Cardiac muscle cell (in vitro differentiated cells and primary cell): ENCODE measurements around the gene ZNF654. TPM values are rescaled to one million over a fixed set of nuclear protein-coding genes. Genes with fewer than 3 reads are reported as not detected.

Experiments
- DNase-seq, 2 donors: peaks; one replicate each; pipeline versions ENCODE4 v3.0.0 to v3.0.0-alpha.2; 2010 to 2017; ENCODE audit warnings: low read depth in 1 of 2, low spot score in 1 of 2
- H3K27ac ChIP-seq: fragments of 200-600 bp; sonication (generic); 2 replicates; pipeline ENCODE4 v1.5.1; 2016
- H3K27me3 ChIP-seq: fragments of 200-600 bp; sonication (generic); 2 replicates; pipeline ENCODE4 v1.6.0; 2016; ENCODE audit warnings: control low read depth
- H3K36me3 ChIP-seq: fragments of 200-600 bp; sonication (generic); 2 replicates; pipeline ENCODE4 v1.5.1; 2016; ENCODE audit warnings: control low read depth
- H3K4me1 ChIP-seq: fragments of 200-600 bp; sonication (generic); 2 replicates; pipeline ENCODE4 v1.8.1; 2017; ENCODE audit warnings: low read depth, mild to moderate bottlenecking, mixed run types
- H3K4me3 ChIP-seq: fragments of 200-600 bp; sonication (generic); 2 replicates; pipeline ENCODE4 v1.5.1; 2016; ENCODE audit warnings: mild to moderate bottlenecking
- H3K9me3 ChIP-seq: fragments of 200-600 bp; sonication (generic); 2 replicates; pipeline ENCODE4 v1.5.1; 2017; ENCODE audit warnings: low read depth, mild to moderate bottlenecking, control low read depth
- CTCF ChIP-seq: IDR thresholded peaks from 2 replicates; pipeline ENCODE4 v1.5.1; 2012; ENCODE audit warnings: low read depth, mild to moderate bottlenecking, low read length
- polyA plus RNA-seq: library from polyadenylated mRNA; unstranded; fragments of >200 nt; fragmentation: Nextera tagmentation; extraction: Ambion mirVana; gene quantifications from 2 replicates; pipeline ENCODE4 v1.2.1, GENCODE V29; 2016
- total RNA-seq: library from RNA; depleted of rRNA; stranded (reverse); fragments of >200 nt; gene quantifications from 2 replicates; pipeline ENCODE4 v1.2.3, GENCODE V29; 2016

The ZNF654 gene
- total and polyA plus RNA-seq, 2 experiments from 2014 or later = 12.0 to 13.1 TPM

GRCh38 chr3:88034491-88035275 is 24.4 kb upstream of the ZNF654 start:
- no peaks in the 10 kb centered on the region for H3K4me1 ChIP-seq
- DNase-seq = no peak
- no peaks in the 10 kb centered on the region for H3K27me3 ChIP-seq
- no peak overlapping the region for H3K4me3 ChIP-seq
- no peak overlapping the region for H3K27ac ChIP-seq
- H3K36me3 ChIP-seq = no peaks in the 10 kb centered on the region
- TF ChIP-seq CTCF = no peak
- H3K9me3 ChIP-seq = no peaks in the 10 kb centered on the region

DNA sequence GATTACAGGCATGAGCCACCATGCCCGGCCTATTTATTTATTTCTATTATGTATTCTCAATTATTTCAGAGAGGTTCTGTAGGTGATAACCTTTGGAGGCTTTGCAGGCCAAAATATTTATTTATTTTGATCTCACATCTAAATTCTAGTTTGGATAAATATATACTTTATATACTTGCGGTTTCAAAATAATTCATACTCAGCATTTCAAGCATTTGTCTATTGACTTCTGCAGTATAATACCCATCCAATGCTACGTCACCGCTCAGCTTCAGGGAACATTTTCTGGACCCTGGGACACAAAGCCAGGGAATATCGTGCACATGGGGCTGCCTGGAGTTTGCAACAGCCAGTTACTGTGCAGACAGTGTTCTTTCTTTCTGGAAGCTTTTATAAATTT is 22.8 kb upstream of the ZNF654 start:
- no peak overlapping the region for H3K4me3 ChIP-seq
- H3K4me1 ChIP-seq = no peaks in the 10 kb centered on the region
- no peak for TF ChIP-seq CTCF
- H3K27me3 ChIP-seq = no peaks in the 10 kb centered on the region
- no peak overlapping the region for H3K27ac ChIP-seq
- no peaks in the 10 kb centered on the region for H3K9me3 ChIP-seq
- DNase-seq = no peak
- H3K36me3 ChIP-seq = no peaks in the 10 kb centered on the region

- Histone ChIP-seq H3K4me1 (no peaks in the 10 kb centered on the region), H3K9me3 (no peaks in the 10 kb centered on the region), H3K36me3 (no peaks in the 10 kb centered on the region), H3K27ac (no peak overlapping the region), H3K27me3 (no peaks in the 10 kb centered on the region), H3K4me3 (no peak overlapping the region)
- peak in 1 of 2 donors; percentile 54 for DNase-seq
- TF ChIP-seq CTCF = no peak
Measured at GRCh38 chr3:88038566-88038965, 20.5 kb upstream of the ZNF654 start.

DNA sequence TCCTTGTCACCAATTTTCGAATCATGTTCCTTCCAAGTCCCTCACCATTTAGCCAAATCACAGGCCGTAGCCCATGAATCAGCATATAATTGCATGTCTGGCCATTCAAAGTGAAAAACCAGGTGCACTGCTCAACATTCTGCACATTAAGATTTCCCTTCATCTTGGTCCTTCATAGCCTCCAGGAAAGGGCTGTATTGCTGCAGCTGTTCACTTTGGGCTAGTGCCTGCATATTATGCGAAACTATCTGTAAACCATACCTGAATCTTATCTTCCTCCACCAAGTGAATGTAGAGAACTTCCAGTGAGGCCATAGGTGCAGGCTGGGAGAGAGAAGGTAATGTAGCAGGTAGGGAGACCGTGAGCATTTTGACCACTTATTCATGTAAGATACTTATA is 18.5 kb upstream of the ZNF654 start:
- DNase-seq = no peak
- no peak overlapping the region for H3K4me3 ChIP-seq
- H3K4me1 ChIP-seq = no peaks in the 10 kb centered on the region
- no peak for TF ChIP-seq CTCF
- H3K27ac ChIP-seq = no peak overlapping the region
- H3K27me3 ChIP-seq = no peaks in the 10 kb centered on the region
- no peaks in the 10 kb centered on the region for H3K9me3 ChIP-seq
- H3K36me3 ChIP-seq = no peaks in the 10 kb centered on the region

DNA sequence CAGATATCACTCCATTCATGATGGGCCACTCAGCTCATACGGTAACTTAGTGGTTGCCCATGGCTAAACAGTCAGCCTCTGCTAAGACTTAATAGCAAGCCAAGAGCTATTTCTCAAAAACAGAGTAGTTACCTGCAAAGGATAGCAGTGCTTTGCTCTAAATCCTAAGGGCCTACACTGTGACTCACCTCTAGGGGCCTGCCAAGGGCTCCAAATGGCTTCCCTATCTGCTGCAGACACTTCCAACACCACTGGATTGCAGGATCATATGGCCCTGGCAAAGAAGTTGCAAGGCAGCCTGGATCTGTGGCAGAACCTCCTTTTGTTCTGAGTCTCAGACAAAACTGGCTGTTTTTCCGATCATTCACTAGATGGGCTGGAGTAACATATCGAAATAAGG is 18.1 kb upstream of the ZNF654 start:
- no peak for TF ChIP-seq CTCF
- Histone ChIP-seq H3K36me3 (no peaks in the 10 kb centered on the region), H3K4me1 (no peaks in the 10 kb centered on the region), H3K4me3 (no peak overlapping the region), H3K27me3 (no peaks in the 10 kb centered on the region), H3K9me3 (no peaks in the 10 kb centered on the region), H3K27ac (no peak overlapping the region)
- no peak for DNase-seq
